ENCODE data around the gene PCCA.

The PCCA gene

DNA sequence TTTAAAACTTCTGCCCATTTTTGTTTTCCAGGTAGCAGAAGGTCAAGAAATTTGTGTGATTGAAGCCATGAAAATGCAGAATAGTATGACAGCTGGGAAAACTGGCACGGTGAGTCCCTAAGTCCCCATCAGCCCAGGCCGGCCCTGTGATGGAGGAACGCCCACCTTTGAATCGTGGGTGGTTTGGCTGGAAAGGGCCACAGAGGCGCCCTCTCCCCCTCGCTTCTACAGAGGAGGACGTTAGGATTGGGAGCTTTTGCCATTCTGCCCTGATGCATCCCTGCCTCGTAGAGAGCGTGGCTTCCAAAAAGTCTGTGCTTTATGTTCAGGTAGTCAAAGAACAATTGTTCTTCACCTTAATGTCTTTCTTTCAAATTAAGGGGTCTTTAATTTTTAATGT, 438.8 kb downstream of the PCCA start:
- DNase-seq (ENCODE audit: low spot score), result no peak

DNA sequence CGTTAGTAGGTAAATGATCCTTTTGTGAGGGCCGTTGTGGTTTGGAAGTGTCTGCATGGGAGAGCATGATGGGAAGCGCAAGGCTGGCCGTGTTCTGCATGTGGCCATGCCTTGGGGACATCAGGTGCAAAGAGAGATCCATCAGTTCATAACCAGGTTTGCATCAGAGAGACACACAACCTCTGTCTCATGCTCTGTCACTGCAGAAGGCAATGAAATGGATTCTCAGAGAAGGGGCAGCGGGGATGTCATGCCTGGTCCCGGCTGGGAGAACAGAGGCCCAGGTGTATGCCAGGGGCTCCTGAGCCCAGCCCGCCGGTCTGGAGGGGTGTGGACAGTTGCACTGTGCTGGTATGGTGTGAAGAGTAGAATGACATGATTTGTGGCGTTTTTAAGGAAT, 439.5 kb downstream of the PCCA start:
- DNase-seq (ENCODE audit: low spot score), result no peak

DNA sequence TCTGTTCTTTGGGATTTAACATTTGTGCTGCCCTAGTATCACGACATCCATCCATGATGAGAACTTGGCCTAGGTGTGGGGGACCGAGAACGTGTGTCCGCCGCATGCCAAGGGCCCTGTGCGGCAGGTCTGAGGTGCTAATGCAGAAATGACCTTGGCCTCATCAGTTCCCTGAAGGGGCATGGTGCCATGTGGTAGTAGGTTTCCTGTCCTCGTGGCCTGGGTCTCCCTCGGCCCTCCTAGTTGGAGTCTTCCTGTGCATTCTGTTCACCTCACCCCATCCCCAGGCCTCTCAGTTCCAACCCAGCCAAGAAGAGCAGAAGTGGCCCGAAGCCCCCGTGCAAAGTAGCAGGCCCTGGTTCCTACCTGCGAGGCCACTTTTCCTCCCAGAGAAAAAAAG, 439.9 kb downstream of the PCCA start:
- DNase-seq (ENCODE audit: low spot score), result no peak

DNA sequence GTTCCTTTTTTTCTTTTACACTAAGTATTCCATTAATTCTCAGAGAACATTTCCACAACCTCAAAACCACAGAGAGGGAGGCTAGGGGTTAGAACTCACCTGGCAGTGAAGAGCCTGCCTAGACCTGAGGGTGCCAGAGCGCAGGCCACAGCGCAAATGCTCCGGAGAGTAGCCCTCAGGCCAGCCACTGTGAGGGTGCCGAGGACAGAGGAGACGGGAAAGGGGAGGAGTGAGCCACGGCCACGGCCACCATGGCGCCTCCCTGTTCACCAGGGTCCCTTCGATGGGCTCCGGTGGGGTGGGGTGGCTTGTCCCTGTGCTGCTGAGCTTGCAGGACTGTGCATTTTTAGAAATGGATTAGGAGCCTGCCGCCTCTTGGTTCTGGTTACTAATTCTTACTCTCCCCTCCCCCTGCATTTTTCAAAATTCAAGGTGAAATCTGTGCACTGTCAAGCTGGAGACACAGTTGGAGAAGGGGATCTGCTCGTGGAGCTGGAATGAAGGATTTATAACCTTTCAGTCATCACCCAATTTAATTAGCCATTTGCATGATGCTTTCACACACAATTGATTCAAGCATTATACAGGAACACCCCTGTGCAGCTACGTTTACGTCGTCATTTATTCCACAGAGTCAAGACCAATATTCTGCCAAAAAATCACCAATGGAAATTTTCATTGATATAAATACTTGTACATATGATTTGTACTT, 440.9 kb downstream of the PCCA start:
- DNase-seq (ENCODE audit: low spot score), result no peak

DNA sequence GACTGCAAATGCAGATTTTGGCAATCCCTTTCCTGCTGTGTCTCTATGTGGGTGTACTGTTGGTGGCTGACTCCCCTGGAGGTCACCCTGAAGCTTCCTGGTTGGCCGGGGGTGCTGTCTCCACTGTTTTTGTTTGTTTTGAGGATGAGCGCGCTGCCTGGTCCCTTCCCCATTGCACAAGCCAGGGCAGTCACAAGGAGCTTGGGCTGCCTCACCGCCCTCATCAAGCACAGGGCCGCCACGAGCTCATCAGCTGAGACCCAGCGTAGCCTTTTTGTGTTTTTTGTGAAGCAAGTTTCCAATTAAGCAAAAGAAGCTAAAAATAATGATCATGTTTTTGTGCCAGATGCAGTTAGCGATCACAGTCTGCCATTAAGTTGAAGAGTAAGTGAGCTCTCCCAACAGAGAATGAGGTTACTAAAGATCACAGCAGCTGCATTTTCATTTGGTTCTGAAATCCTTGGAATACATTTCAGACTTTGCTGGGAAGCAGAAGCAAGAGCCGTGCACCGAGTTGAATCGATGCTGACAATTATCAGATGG, 441.8 kb downstream of the PCCA start:
- DNase-seq (ENCODE audit: low spot score), result no peak

DNA sequence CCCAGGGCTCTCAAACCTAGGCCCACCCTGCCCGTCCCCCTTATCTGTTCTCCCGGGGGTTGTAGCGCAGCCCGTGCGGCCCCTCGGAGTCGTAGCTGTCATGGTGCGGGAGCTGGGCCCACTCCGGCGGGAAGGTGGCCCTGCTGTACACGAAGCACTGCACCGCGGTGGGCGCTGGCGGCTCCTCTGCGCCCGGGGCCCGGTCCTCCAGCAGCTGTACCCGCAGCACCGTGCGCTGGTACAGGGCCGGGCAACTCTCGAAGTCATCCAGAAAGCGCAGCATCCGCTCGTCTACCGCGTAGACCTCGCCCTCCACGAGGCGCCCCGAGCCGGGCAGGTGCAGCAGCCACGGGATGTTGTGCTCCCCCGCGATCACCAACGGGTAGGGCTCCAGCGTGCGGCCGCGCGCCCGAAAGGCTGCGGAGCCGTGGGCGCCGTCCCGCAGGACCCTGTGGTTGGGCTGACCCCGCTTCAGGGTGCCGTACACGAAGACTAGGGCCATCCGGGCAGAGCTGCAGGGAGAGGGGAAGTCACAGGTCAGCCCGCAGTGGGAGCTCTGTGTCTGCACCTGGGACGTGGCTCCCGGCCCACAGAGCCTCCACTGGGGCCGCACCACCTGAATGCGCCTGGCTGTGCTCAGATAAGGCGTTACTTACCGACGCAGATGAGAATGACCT, 443.3 kb downstream of the PCCA start:
- no peak for DNase-seq (ENCODE audit: low spot score)

DNA sequence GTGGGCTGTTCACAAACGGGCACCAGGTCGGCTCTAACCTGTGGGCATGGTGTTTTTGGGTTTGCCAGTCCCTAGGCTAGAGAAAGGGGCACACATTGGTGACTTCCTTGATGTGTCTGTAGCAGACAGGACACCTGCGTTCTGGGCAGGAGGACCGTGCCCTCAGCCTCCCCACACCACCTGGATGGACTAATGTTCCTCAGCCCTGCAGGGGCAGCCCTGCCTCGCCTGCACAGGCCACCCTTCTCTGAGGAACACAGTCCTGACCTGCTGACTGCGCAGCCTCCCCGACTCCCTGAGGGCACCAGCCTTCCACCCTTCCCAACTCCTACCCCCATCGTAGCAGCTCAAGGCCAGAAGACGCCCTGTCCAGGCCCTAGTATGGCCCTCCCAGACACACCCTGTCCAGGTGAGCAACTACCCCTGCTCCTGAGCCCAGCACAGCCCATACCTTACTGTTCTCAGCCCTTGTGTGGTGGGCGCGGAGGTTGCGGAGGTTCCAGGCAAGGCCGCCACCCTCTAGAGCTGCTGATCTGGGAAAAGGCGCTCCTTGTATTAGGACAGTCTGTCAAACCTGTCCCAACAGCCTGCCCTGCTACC, 444.0 kb downstream of the PCCA start:
- DNase-seq (ENCODE audit: low spot score), result no peak

DNA sequence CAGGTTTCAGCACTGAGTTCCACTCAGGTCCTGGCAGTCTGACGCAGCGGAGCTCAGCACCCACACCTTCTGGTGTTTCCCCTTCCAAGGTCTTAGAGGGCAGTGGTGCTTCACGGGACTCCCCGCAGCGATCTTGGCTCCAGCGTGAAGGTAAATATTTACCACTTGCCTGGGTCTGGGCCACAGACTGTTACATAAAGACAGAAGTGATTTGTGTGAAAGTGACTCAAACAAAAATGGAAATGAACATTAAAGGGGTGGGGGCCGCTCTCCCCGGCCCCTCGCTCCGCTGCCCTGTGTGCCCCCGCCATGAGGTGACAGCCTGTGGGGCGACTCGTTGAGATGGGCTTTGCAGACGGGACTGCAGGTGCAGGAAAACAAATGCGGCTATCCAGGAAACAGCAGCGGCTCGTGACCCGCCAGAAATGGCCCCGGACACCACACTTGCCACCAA, 444.7 kb downstream of the PCCA start:
- DNase-seq (ENCODE audit: low spot score), result no peak

DNA sequence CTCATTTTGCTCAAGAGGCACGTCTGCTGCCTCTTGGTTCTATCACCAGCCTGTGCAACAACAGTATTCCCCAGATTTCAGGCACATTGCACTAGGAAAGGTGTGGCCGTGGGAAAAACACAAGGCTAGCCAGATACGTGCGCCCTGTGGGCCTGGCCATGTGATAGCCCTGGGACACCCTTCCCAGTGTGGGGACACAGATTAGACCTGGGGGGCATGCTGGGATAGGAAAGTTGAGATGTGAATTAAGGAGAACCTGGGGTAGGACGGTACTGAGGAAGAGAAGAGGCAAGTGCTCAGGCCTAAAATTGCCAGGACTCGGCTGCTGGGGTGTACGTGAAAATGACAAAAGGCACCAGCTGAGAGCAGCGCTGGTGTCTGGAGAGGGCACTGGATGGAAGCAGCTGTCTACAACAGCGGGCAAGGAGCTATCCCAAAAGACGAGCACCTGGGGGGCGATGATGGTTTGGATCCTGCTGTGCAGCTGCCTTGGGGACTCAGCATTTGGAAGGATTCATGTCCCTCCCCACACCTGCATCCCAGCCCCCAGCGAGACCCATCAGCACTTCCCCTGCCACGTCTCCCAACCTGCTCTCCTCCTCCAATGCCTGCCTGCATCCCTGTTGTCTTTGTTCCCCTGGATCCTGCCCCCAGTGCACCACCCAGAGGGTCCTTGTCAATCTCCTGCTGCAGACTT, 445.4 kb downstream of the PCCA start:
- DNase-seq (ENCODE audit: low spot score), result no peak

DNA sequence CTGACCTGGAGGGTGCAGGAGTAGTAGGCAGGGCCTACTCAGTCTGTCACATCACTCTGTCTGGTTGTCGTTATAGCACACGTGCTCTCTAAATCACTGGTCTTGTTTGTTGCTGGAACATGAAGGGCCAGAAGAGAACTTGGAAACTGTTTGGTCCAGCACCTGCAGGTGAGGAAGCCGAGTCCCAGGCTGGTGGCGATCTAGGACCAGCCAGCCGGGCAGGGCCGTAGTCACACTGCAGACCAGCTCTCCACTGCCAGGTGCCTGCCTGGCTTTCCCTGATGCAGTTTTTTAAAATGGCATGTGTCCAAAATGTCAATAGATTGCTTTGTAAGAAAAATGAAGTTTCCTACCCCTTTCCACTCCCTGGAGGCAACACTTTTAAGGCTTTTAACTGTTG, 446.0 kb downstream of the PCCA start:
- no peak for DNase-seq (ENCODE audit: low spot score)

DNA sequence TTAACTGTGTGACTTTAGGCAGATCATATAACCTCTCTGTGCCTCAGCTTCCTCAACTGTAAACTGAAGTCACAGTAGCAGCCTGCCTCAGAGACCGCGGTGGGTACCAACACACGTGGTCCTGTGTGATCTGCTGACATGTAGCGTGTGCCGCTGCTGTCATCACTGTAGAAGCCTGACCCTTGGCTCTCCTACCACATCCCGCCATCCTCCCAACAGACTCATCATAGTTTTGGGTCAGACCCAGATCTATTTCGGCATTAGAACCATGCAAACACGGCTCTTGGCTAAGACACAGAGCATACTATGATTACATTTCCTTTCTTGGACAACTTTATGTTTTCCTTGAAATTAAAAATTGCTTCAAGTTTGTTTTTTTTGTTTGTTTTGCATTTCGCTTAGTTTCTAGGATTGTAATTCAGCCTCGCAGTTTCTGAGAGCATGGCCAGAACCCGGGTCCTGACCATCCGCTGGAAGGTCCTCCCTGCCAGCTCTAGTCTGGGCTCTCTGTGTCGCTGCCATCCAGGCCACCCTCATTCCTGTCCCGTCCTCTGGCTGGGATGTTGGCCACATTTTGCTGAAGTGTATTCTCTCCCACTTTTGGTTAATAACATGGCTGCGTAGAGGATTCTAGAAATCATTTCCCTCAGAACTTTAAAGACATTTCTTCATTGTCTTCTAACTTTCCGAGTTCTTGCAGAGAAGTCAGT, 446.7 kb downstream of the PCCA start:
- no peak for DNase-seq (ENCODE audit: low spot score)

DNA sequence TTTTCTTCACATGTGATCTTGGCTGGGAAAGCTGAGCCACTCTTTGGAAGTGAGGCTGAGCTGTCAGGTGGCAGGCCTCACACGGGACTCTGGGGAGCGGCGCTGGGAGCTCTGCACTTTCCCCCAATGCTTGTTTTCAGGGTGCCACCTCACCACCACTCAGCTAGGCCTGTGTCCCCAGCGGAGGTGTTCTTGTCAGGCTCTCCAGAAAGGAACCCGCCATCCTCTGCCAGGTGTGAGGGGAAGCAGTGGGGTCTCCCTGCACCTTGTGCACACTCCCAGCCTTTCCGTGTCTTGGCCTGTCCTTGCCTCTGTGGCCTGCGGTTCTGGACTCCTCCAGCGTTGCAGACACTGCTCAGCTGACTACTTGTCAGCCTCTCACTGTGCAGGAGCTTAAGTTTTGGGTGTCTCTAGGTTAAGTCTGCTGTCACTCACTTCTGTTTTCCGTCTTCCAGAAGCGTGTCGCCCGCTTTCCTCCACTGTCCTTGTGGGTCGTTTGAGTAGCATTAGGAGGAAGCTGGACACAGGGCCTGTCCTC, 447.8 kb downstream of the PCCA start:
- no peak for DNase-seq (ENCODE audit: low spot score)

DNA sequence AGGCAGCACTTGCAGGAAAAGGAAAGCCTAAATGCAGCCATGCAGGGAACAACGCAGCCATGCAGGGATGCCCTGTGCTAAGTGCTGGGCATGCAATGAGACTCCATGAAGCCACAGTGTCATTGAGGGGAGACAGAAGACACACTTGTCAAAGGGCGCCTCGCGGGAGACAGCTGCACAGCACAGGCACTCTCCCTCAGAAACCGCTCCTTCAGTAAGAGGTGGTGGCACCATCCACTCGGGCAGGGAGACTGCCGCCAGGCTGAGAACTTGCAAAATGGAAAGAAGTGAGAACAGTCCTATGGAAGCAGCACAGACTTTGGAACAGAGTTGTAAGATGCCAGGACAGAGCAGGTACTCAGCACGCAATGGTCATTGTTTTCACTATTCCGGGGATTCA, 448.6 kb downstream of the PCCA start:
- DNase-seq (ENCODE audit: low spot score), result no peak

DNA sequence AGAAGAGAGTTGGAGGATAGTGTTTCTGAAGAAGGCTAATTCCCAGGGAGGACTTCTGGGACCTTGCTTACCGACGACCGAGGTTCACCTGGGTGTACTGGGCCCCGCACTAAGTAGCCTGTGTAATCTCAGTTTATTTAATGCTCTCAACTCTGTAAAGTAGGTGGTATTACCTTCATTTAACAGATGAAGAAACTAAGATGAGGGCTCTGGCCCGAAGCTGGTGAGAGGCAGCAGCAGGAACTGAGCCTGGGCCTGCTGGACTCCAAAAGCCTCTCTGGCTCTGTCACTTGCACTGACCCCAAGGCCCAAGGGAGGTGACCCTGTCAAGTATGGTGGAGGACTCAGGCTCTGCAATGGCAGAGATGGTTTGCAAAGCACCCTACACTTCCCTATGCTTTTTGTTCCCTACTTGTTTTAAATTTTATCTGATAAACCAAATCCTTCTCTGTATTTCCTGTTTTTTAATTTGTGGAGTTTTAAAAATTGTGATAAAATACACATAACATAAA, 449.1 kb downstream of the PCCA start:
- DNase-seq (ENCODE audit: low spot score), result no peak

DNA sequence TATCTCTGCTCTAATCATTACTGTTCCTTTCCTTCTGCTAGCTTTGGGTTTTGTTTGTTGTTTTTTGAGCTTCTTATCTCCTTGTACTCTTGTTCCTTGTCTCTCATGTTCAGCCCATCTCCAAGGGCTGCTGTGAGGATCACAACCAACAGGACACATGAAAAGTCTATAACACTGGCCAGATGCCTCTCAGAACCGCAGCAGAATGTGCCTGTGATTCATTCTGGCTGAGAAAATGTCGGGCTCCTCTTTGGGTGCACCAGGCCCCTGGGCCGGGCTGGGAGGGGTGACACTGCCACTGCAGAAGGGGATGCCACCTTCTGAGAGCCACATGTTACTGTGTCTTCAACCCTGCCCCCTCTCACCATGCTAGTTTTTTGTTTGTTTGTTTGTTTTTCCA, 451.7 kb downstream of the PCCA start:
- DNase-seq (ENCODE audit: low spot score), result no peak

DNA sequence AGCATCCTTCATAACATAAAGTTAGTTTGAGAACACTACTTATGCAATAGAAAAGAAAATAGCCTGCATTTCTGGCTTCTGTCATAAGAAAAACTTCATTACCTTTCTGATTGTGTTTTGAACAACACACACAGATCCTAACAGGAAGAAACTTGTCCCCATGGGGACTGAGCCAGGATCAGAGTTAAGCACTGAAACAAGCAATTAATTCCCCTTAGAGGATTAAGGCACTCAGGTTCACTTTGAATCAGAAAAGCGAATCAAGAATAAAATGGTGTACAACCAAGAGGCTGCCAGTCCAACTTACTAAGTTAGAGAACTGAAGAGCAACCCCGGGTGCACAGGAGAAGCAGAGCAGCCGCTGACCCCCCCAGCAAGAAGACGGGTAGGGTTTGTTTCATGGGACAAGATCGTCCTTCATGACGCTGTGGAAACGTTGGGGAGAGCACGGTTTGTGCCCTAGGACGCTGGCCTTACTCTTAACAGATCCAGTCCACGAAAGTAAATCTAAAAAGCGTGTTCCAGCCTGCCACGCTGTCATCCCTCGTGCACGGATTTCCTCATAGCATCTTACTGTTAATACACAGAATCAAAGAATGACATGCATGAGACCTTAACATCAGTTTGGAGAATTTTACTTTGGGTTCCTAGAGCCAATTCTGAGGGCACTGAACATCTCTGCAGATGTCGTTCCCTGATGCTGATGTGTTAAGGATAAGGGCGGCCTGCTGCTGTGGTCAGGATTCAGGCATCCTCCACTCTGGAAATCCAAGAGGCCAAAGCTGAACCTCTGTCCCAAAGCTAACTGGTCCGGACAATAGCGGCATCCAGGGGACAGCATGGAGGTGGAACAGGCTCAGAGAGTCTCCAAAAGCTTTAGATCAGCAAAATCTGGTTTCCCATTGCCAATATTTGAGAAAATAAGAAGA, 453.3 kb downstream of the PCCA start:
- no peak for DNase-seq (ENCODE audit: low spot score)

DNA sequence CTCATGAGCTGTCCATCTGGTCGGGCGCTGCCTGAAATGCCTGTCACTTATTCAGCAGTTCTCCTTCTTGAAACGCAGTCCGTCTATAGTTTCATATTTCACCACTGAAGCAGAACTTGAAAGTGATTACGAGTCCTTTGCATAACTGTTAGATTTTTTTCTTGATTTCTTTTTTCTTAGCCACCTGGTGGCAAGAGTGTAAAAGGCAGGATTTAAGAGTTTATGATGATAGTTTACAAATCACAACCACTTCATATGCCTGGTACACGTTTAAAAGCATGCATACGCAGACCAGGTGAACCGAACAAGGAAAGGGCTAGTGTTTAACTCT, 453.9 kb downstream of the PCCA start:
- DNase-seq (ENCODE audit: low spot score), result peak; percentile 57

DNA sequence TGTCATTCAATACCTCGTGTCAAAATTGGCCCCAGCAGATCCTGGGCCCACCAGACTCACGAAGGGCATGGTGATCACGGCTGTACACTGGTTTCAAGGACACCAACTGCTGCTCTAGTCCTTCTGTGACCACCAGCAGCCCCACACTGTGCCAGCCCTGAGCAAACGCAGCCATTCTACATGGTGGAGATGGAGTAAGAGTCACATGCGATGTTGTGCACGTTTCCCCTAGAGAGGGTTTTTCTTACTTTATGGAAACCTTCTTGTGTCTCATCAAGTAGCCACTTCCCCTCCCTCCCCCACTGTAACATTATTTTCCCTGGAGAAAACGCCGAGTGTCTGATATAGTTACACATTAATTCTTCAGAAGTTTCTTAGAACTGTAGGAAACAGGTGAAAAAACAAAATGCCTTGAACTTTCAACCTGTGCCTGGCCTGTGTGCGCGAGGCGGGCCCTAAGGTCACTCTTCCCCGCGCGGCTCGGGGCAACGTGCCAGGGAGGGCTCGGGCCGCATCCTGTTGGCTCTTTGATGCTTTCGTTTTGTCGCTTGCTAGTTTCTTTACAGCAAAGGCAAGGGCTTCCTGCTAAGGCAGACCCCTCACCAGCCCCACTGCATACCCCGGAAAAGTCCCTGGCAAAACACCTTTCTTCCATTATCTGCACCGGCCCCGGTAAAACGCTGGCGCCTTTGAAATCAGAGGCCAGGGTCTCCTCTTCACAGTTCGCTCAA, 455.1 kb downstream of the PCCA start:
- DNase-seq (ENCODE audit: low spot score), result no peak

DNA sequence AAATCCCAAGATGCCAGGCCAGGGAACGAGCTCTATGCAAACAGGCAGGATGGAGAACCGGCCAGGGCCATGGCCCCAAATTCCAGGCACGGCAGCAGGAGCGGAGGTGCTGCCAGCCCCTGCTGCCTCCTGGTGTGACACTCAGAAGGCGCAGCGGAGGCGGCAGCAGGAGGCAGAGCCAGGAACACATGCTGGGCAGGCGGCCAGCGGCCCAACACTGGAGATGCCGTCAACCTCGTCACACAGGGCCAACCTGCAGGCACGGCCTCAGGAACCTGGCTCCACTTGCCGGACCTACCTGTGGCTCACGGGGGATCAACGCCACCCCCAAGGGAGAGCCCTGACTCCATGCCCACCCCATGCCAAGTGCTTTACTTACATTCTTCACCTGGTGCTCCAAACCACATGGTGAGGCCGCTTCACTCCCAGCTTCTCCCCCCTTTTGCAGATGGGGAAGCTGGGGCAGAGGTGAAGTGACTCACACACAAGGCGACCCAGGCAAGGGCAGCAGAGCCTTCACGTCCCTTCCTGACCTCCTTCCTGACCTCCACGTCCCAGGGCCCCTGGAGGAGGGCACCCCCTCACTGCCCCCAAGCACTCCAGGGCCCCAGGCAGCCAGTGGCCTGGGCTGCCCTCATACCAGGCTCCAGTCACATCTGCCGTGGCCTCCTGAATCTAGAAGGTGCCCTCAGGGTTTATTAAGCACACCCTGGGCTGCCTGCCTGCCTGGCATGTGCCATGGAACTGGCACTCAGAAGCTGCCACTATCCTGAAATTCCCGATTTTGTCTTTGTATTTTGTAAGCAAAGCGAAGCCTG, 456.2 kb downstream of the PCCA start:
- DNase-seq (ENCODE audit: low spot score), result no peak
